Immature natural killer cell (primary cell): Measurements from ENCODE around the gene NFKB1. TPM values are rescaled to one million over a fixed set of nuclear protein-coding genes. Genes with fewer than 3 reads are reported as not detected.

ENCODE experiments used
- DNase-seq, 3 donors: peaks; one replicate each; pipeline ENCODE4 v3.0.0; 2022; ENCODE audit warnings: mixed read lengths in 1 of 3
- H3K27ac Mint-ChIP-seq, 6 donors: one replicate each; pipeline ENCODE4 v1.8.0; 2020; ENCODE audit warnings: mixed read lengths in 6 of 6, mild to moderate bottlenecking in 5 of 6, inconsistent platforms in 4 of 6, moderate library complexity in 3 of 6
- H3K27me3 Mint-ChIP-seq, 3 donors: one replicate each; pipeline ENCODE4 v1.8.0; 2020 to 2021; ENCODE audit warnings: low read depth in 3 of 3, mild to moderate bottlenecking in 3 of 3, mixed read lengths in 3 of 3, moderate library complexity in 3 of 3, inconsistent platforms in 1 of 3
- H3K36me3 Mint-ChIP-seq, 3 donors: one replicate each; pipeline ENCODE4 v1.8.0; 2020; ENCODE audit warnings: mixed read lengths in 3 of 3, inconsistent platforms in 2 of 3, mild to moderate bottlenecking in 2 of 3
- H3K4me1 Mint-ChIP-seq, 2 donors: one replicate each; pipeline ENCODE4 v1.8.0; 2020; ENCODE audit warnings: inconsistent platforms in 2 of 2, mild to moderate bottlenecking in 2 of 2, mixed read lengths in 2 of 2, moderate library complexity in 1 of 2
- H3K4me3 Mint-ChIP-seq, 5 donors: one replicate each; pipeline ENCODE4 v1.8.0; 2020; ENCODE audit warnings: mild to moderate bottlenecking in 5 of 5, mixed read lengths in 5 of 5, inconsistent platforms in 3 of 5, moderate library complexity in 3 of 5
- H3K9me3 Mint-ChIP-seq, 6 donors: one replicate each; pipeline ENCODE4 v1.8.0; 2020; ENCODE audit warnings: mild to moderate bottlenecking in 6 of 6, mixed read lengths in 6 of 6, inconsistent platforms in 4 of 6, moderate library complexity in 3 of 6
- polyA plus RNA-seq, 3 donors: library from polyadenylated mRNA; unstranded; fragments of 300-500 nt; fragmentation: Illumina TruSeq; gene quantifications; one replicate each; pipeline ENCODE4 v1.2.3, GENCODE V29; 2021

The NFKB1 gene
- polyA plus RNA-seq, 3 donors from 2014 or later = 9.4 to 16.0 (median 9.4) TPM

DNA sequence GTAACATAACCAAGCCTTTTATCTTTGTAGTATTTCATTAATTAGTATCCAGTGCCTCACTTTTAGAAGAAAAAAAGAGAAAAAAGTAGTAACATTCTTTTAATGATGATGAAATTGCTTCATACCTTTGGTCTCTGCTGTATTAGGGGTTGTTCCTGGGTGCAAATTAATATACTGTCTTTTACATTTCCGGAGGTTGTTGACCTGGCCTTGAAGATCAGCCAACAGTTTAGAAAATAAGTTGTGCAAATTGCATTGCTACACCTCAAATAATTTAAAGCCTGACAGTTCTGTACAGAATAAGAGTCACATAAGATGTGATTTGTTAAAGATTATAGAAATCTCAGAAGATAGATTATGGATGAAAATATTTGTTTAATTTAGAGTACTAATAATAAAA is 3.8 kb downstream of the NFKB1 start:
- no peak for DNase-seq
- Mint-ChIP-seq H3K4me3 (peak overlapping the region in 3 of 5 donors; percentile 29 to 50 (median 48)), H3K9me3 (peaks cover 0 to 1% (median 0%) of the 10 kb centered on the region in 6 donors), H3K4me1 (peaks cover 54 to 76% of the 10 kb centered on the region in 2 donors), H3K36me3 (no peaks in the 10 kb centered on the region), H3K27me3 (peaks cover 16 to 37% (median 18%) of the 10 kb centered on the region in 3 donors), H3K27ac (peak overlapping the region in 1 of 6 donors; percentile 79)

- no peak overlapping the region for H3K27ac Mint-ChIP-seq
- peaks cover 14 to 32% (median 17%) of the 10 kb centered on the region in 3 donors for H3K27me3 Mint-ChIP-seq
- peaks cover 51 to 76% of the 10 kb centered on the region in 2 donors for H3K4me1 Mint-ChIP-seq
- no peaks in the 10 kb centered on the region for H3K36me3 Mint-ChIP-seq
- no peak for DNase-seq
- no peak overlapping the region for H3K4me3 Mint-ChIP-seq
- H3K9me3 Mint-ChIP-seq = peaks cover 0 to 1% (median 0%) of the 10 kb centered on the region in 6 donors
Observed at GRCh38 chr4:102505708-102506107, 4.5 kb downstream of the NFKB1 start.

- H3K4me1 Mint-ChIP-seq = peaks cover 55 to 82% of the 10 kb centered on the region in 2 donors
- H3K27ac Mint-ChIP-seq = peak overlapping the region in 1 of 6 donors; percentile 32
- no peak overlapping the region for H3K4me3 Mint-ChIP-seq
- peaks cover 0 to 1% (median 0%) of the 10 kb centered on the region in 6 donors for H3K9me3 Mint-ChIP-seq
- no peaks in the 10 kb centered on the region for H3K36me3 Mint-ChIP-seq
- H3K27me3 Mint-ChIP-seq = peaks cover 12 to 31% (median 15%) of the 10 kb centered on the region in 3 donors
- no peak for DNase-seq
Observed at GRCh38 chr4:102506523-102506922, 5.4 kb downstream of the NFKB1 start.

DNA sequence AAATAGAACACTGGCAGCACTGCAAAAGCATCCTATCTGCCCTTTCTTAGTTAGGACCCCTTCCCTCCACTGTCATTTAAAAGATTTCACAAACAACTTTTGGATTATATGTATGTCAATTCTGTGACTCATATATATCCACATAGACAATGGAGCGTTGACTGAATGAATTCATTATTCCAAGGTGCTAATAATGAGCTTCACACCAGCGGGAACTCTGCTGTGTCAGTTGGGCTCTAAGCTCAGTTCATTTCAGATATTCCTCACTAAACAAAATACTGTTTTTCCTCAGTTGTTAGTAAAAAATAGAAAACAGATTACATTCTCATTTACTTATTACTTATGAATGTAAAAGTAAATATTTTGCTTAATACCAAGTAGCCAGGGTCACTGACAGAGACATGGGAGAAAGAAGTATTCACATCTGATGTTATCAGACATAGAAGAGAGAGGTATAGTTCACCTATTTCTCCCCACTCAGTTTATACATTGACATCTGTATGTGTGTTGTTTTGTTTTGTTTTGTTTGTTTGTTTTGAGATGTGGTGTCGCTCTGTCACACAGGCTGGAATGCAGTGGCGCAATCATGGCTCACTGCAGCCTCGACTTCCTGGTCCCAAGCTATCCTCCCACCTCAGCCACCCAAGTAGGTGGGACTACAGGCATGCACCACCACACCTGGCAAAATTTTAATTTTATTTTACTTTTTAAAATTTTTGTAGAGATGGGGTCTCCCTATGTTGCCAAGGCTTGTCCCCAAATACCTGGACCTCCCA is 10.9 kb downstream of the NFKB1 start:
- peaks cover 2 to 18% (median 2%) of the 10 kb centered on the region in 3 donors for H3K27me3 Mint-ChIP-seq
- H3K36me3 Mint-ChIP-seq = peaks cover 13 to 21% (median 18%) of the 10 kb centered on the region in 3 donors
- no peak overlapping the region for H3K27ac Mint-ChIP-seq
- peaks cover 39 to 86% of the 10 kb centered on the region in 2 donors for H3K4me1 Mint-ChIP-seq
- H3K4me3 Mint-ChIP-seq = no peak overlapping the region
- peaks cover 0 to 12% (median 7%) of the 10 kb centered on the region in 6 donors for H3K9me3 Mint-ChIP-seq
- no peak for DNase-seq

- no peak for DNase-seq
- no peak overlapping the region for H3K4me3 Mint-ChIP-seq
- H3K27me3 Mint-ChIP-seq = peaks cover 2 to 22% (median 3%) of the 10 kb centered on the region in 3 donors
- peak overlapping the region in 1 of 6 donors; percentile 1 for H3K27ac Mint-ChIP-seq
- H3K36me3 Mint-ChIP-seq = peaks cover 13 to 21% (median 18%) of the 10 kb centered on the region in 3 donors
- peaks cover 0 to 12% (median 8%) of the 10 kb centered on the region in 6 donors for H3K9me3 Mint-ChIP-seq
- H3K4me1 Mint-ChIP-seq = peaks cover 43 to 89% of the 10 kb centered on the region in 2 donors
Observed at GRCh38 chr4:102514298-102514964, 13.3 kb downstream of the NFKB1 start.

GRCh38 chr4:102517753-102518152 is 16.6 kb downstream of the NFKB1 start:
- DNase-seq = no peak
- peak overlapping the region in 2 of 5 donors; percentile 1 to 22 for H3K4me3 Mint-ChIP-seq
- peaks cover 13 to 21% (median 18%) of the 10 kb centered on the region in 3 donors for H3K36me3 Mint-ChIP-seq
- H3K9me3 Mint-ChIP-seq = peaks cover 0 to 12% (median 8%) of the 10 kb centered on the region in 6 donors
- H3K27ac Mint-ChIP-seq = peak overlapping the region; percentile 84 to 91 (median 88)
- H3K27me3 Mint-ChIP-seq = peaks cover 0 to 20% (median 7%) of the 10 kb centered on the region in 3 donors
- H3K4me1 Mint-ChIP-seq = peaks cover 52 to 90% of the 10 kb centered on the region in 2 donors

DNA sequence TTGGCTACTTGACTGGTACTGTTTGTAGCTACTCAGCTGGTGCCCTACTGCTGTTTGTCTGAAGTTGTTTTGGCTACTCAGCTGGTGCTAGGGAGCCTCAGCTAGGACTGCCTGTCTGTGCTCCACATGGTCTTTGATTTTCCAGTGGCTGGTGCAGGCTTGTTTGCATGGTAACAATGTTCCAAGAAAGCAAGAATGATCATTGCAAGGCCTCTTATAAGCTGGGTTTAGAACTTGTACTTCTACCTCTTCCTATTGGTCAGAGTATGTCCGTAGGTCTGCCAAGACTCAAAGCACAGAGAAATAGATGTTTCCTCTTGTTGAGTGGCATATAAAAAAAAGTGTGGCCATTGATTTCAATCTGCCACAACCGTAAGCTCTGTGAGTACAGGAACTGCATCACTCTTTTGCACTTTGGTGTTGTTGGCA is 17.6 kb downstream of the NFKB1 start:
- Mint-ChIP-seq H3K4me3 (peak overlapping the region; percentile 4 to 61 (median 48)), H3K4me1 (peaks cover 58 to 94% of the 10 kb centered on the region in 2 donors), H3K27ac (peak overlapping the region; percentile 87 to 93 (median 89)), H3K9me3 (peaks cover 0 to 12% (median 8%) of the 10 kb centered on the region in 6 donors), H3K36me3 (peaks cover 13 to 21% (median 18%) of the 10 kb centered on the region in 3 donors), H3K27me3 (peaks cover 0 to 25% (median 7%) of the 10 kb centered on the region in 3 donors)
- DNase-seq = peak; percentile 62 to 74 (median 71)

DNA sequence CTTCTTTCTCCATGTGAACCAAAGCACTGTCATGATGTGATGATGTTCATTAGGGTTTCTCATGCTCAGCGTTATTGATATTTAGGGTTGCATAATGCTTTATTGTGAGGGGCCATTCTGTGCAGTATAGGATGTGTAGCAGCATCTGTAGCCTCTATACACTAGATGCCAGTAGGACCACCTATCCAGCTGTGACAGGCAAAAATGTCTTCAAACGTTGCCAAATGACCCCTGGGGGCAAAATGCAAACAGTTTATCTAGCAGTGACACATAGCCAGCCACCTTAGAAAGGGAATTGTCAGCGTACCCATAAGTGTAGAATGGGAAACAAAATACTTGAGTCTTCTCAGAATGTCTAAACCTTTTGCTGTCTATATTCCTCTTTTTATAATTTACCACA is 18.8 kb downstream of the NFKB1 start:
- H3K4me3 Mint-ChIP-seq = peak overlapping the region in 1 of 5 donors; percentile 5
- peak overlapping the region in 5 of 6 donors; percentile 51 to 79 (median 70) for H3K27ac Mint-ChIP-seq

GRCh38 chr4:102521570-102521969 is 20.4 kb downstream of the NFKB1 start:
- Mint-ChIP-seq H3K36me3 (peaks cover 2% of the 10 kb centered on the region in 3 donors), H3K4me1 (peaks cover 64 to 98% of the 10 kb centered on the region in 2 donors), H3K9me3 (peaks cover 0 to 4% (median 2%) of the 10 kb centered on the region in 6 donors), H3K27me3 (peaks cover 0 to 19% (median 6%) of the 10 kb centered on the region in 3 donors), H3K4me3 (no peak overlapping the region), H3K27ac (peak overlapping the region in 4 of 6 donors; percentile 11 to 80 (median 38))
- no peak for DNase-seq

More for the DNA sequence above, 18.8 kb downstream of the NFKB1 start:
- peaks cover 0 to 23% (median 7%) of the 10 kb centered on the region in 3 donors for H3K27me3 Mint-ChIP-seq
- H3K4me1 Mint-ChIP-seq = peaks cover 61 to 97% of the 10 kb centered on the region in 2 donors
- peaks cover 0 to 12% (median 8%) of the 10 kb centered on the region in 6 donors for H3K9me3 Mint-ChIP-seq
- DNase-seq = no peak
- H3K36me3 Mint-ChIP-seq = peaks cover 13 to 16% (median 13%) of the 10 kb centered on the region in 3 donors

DNA sequence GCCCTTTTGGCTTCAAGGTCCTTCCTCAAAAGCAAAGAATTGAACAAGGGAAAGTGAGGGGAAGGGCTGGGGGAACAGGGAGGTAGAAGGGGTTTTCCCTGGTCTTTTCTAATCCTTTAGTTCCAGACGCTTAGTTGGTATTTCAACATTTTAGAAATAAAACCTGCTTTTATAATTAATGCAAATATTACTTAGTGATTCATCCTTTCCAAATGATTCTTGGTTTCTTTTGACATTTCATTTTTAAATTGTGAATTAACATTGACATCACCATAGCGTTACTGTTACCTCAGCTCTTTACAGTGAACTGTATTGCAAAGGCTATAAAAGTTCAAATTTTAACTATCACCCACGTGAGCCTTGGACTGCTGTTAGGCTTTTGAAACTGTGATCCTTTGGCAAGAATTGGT is 20.9 kb downstream of the NFKB1 start:
- peaks cover 0 to 19% (median 7%) of the 10 kb centered on the region in 3 donors for H3K27me3 Mint-ChIP-seq
- H3K27ac Mint-ChIP-seq = peak overlapping the region in 2 of 6 donors; percentile 31 to 56
- DNase-seq = no peak
- no peak overlapping the region for H3K4me3 Mint-ChIP-seq
- no peaks in the 10 kb centered on the region for H3K36me3 Mint-ChIP-seq
- H3K9me3 Mint-ChIP-seq = peaks cover 0 to under 1% (median 0%) of the 10 kb centered on the region in 6 donors
- peaks cover 66 to 98% of the 10 kb centered on the region in 2 donors for H3K4me1 Mint-ChIP-seq

- H3K36me3 Mint-ChIP-seq = no peaks in the 10 kb centered on the region
- no peak overlapping the region for H3K4me3 Mint-ChIP-seq
- H3K27ac Mint-ChIP-seq = peak overlapping the region in 4 of 6 donors; percentile 40 to 50 (median 46)
- H3K27me3 Mint-ChIP-seq = peaks cover 0 to 20% (median 6%) of the 10 kb centered on the region in 3 donors
- H3K4me1 Mint-ChIP-seq = peaks cover 63 to 93% of the 10 kb centered on the region in 2 donors
- no peak for DNase-seq
- no peaks in the 10 kb centered on the region for H3K9me3 Mint-ChIP-seq
Observed at GRCh38 chr4:102524691-102525090, 23.5 kb downstream of the NFKB1 start.

DNA sequence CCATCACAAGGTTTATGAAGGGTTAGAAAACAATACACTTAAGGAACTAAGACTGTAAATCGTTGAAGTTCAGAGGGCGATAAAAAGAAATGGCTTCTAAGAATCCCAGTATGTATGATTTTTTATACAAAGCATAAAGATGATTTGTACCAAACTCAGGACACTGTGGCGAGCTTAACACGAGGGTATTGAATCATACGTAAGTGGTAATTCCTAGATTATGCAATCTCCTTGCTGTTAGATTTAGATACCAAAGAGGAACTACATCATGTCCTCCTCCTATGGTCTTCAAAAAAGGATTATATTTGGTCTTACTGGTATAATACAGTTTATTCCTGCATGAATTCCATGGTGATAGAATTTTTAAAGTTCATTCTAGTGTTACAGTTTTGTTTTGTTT is 23.9 kb downstream of the NFKB1 start:
- no peak overlapping the region for H3K4me3 Mint-ChIP-seq

DNA sequence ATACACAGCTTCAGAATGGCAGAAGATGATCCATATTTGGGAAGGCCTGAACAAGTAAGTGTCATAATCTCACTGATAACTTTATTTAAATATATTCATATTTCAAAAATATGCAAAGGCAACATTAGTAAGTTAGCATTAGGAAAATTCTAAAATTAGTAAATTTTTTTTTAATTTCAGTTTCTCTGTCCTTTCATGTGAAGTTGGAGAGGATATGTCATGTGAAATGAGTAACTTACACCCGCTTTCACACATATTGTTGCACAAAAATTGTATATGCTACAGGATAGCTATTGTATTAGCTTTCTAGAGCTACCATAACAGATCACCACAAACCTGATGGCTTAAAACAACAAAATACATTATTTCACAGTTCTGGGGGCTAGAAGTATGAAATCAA is 24.3 kb downstream of the NFKB1 start:
- peak overlapping the region in 4 of 6 donors; percentile 37 to 71 (median 54) for H3K27ac Mint-ChIP-seq
- peaks cover 55 to 92% of the 10 kb centered on the region in 2 donors for H3K4me1 Mint-ChIP-seq
- no peak for DNase-seq
- peaks cover 0 to 28% (median 7%) of the 10 kb centered on the region in 3 donors for H3K27me3 Mint-ChIP-seq
- peaks cover 0 to 5% (median 0%) of the 10 kb centered on the region in 3 donors for H3K36me3 Mint-ChIP-seq
- no peak overlapping the region for H3K4me3 Mint-ChIP-seq
- H3K9me3 Mint-ChIP-seq = no peaks in the 10 kb centered on the region

More for the DNA sequence above, 23.9 kb downstream of the NFKB1 start:
- no peak for DNase-seq
- Mint-ChIP-seq H3K4me1 (peaks cover 59 to 92% of the 10 kb centered on the region in 2 donors), H3K9me3 (no peaks in the 10 kb centered on the region), H3K27ac (peak overlapping the region; percentile 40 to 71 (median 50)), H3K27me3 (peaks cover 0 to 23% (median 6%) of the 10 kb centered on the region in 3 donors), H3K36me3 (peaks cover 0 to 4% (median 0%) of the 10 kb centered on the region in 3 donors)
